ENCODE results near the gene TSPEAR. TPM values are rescaled to one million over a fixed set of nuclear protein-coding genes. Genes with fewer than 3 reads are reported as not detected.
"Not testable (repeated sequence)": the region's sequence is repeated elsewhere in the genome, so short reads cannot be mapped to it uniquely, and the experiment has no call there.

TSPEAR gene
- total RNA-seq, 1 experiment from 2014 or later, result not detected

DNA sequence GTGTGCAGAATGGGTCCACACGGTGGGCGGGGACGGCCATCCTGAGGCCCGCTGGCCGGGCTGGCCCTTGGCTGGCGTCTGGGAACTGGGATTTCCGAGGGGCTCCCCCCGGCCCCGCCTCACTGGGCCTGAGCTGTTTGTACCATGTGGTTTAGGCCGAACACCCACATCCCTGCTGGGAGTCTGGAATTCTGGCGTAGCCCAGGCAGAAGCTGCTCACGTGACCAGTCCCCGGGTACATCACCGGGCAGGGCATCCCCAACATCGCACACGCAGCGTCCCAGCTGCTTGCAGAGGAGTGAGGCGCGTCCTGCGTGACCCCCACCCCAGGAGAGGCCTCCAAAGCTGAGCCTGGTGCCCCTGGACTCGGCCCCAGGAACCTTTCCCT is 108.9 kb downstream of the TSPEAR start:
- POLR2A ChIA-PET, result no interaction called here
- no TSS peak for BruUV-seq (replicated peaks)
- intact Hi-C loops (cut with micrococcal nuclease), result no loop called here
- H3K27me3 Mint-ChIP-seq (ENCODE audit: insufficient read depth, unreplicated experiment), result peaks cover 65% of the 10 kb centered on the region
- peaks cover 6% of the 10 kb centered on the region for H3K4me1 Mint-ChIP-seq (ENCODE audit: insufficient read depth, unreplicated experiment)
- DNase-seq (ENCODE audit: unreplicated experiment), result no peak
- TF ChIP-seq, protein P1, sequence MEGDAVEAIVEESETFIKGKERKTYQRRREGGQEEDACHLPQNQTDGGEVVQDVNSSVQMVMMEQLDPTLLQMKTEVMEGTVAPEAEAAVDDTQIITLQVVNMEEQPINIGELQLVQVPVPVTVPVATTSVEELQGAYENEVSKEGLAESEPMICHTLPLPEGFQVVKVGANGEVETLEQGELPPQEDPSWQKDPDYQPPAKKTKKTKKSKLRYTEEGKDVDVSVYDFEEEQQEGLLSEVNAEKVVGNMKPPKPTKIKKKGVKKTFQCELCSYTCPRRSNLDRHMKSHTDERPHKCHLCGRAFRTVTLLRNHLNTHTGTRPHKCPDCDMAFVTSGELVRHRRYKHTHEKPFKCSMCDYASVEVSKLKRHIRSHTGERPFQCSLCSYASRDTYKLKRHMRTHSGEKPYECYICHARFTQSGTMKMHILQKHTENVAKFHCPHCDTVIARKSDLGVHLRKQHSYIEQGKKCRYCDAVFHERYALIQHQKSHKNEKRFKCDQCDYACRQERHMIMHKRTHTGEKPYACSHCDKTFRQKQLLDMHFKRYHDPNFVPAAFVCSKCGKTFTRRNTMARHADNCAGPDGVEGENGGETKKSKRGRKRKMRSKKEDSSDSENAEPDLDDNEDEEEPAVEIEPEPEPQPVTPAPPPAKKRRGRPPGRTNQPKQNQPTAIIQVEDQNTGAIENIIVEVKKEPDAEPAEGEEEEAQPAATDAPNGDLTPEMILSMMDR (IDR thresholded peaks at IDR 0.05; ENCODE audit: unreplicated experiment), result no peak
- peaks cover 14% of the 10 kb centered on the region for H3K9me3 Mint-ChIP-seq (ENCODE audit: unreplicated experiment)
- CTCF ChIA-PET, result no interaction called here
- H3K36me3 Mint-ChIP-seq (ENCODE audit: insufficient read depth, unreplicated experiment), result peaks cover 5% of the 10 kb centered on the region
- H3K4me3 Mint-ChIP-seq (ENCODE audit: unreplicated experiment), result no peak overlapping the region
- H3K27ac Mint-ChIP-seq (ENCODE audit: low read depth, unreplicated experiment), result no peak overlapping the region

DNA sequence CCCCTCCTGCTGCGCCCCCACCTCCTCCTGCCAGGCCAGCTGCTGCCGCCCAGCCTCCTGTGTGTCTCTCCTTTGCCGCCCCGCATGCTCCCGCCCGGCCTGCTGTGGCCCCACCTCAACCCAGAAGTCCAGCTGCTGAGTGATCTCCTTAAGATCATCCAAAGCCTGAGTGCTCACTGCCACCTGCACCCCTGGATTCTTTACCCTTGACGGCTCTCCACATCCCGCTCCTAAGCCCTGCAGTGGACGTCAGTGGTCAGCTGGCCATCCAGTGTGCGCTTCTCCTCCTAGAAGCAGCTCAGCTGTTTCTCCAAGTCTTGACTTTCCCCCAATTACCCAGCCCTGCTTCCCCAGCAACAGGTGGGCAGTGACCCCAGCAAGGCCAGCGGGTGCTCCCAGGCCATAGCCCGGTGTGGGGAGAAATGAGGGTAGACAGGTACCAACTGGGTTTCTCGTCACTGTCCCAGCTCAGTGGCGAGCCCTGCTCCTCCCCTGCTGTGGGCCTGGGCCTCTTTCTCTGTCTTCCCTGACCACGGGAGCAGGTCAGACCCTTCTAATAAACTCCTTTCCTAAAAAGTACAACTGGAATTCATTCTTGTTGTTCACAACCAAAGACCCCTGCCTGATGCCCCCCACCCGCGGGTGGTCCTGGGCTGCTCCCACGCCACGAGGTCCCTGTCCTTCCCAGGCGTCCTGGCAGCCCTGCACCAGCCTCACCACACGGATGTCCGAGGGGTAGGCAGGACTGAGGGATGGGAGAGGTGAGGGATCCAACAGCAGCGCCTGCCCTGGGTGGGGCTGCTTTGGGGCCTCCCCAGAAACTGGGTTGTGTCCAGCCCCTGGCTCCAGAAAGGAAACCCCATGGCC is 109.5 kb downstream of the TSPEAR start:
- BruUV-seq (replicated peaks), result no TSS peak
- H3K27me3 Mint-ChIP-seq (ENCODE audit: insufficient read depth, unreplicated experiment), result peaks cover 60% of the 10 kb centered on the region
- peaks cover 14% of the 10 kb centered on the region for H3K9me3 Mint-ChIP-seq (ENCODE audit: unreplicated experiment)
- TF ChIP-seq, protein P1 (IDR thresholded peaks at IDR 0.05; ENCODE audit: unreplicated experiment), result no peak
- ChIA-PET POLR2A (no interaction called here), CTCF (interaction anchor here (1.1 kb wide), 1 partner anchor 141 kb away, joined by 3 read pairs; no protein-coding TSS in a partner anchor)
- H3K4me3 Mint-ChIP-seq (ENCODE audit: unreplicated experiment), result no peak overlapping the region
- peaks cover 5% of the 10 kb centered on the region for H3K36me3 Mint-ChIP-seq (ENCODE audit: insufficient read depth, unreplicated experiment)
- no peak for DNase-seq (ENCODE audit: unreplicated experiment)
- intact Hi-C loops (cut with micrococcal nuclease), result no loop called here
- peaks cover 6% of the 10 kb centered on the region for H3K4me1 Mint-ChIP-seq (ENCODE audit: insufficient read depth, unreplicated experiment)
- no peak overlapping the region for H3K27ac Mint-ChIP-seq (ENCODE audit: low read depth, unreplicated experiment)

DNA sequence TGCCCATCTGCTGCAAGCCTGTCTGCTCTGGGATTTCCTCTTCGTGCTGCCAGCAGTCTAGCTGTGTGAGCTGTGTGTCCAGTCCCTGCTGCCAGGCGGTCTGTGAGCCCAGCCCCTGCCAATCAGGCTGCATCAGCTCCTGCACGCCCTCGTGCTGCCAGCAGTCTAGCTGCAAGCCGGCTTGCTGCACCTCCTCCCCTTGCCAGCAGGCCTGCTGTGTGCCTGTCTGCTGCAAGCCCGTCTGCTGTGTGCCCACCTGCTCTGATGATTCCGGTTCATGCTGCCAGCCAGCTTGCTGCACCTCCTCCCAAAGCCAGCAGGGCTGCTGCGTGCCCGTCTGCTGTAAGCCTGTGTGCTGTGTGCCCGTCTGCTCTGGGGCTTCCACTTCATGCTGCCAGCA is 110.3 kb downstream of the TSPEAR start:
- peaks cover 52% of the 10 kb centered on the region for H3K27me3 Mint-ChIP-seq (ENCODE audit: insufficient read depth, unreplicated experiment)
- intact Hi-C loops (cut with micrococcal nuclease); H3K4me1 Mint-ChIP-seq (ENCODE audit: insufficient read depth, unreplicated experiment); POLR2A ChIA-PET; H3K27ac Mint-ChIP-seq (ENCODE audit: low read depth, unreplicated experiment); H3K36me3 Mint-ChIP-seq (ENCODE audit: insufficient read depth, unreplicated experiment); BruUV-seq (replicated peaks); DNase-seq (ENCODE audit: unreplicated experiment); H3K4me3 Mint-ChIP-seq (ENCODE audit: unreplicated experiment): not testable (repeated sequence)
- CTCF ChIA-PET, result interaction anchor here (0.7 to 1.1 kb wide), 2 partner anchors 28 to 141 kb away, joined by 3 to 4 read pairs; no protein-coding TSS in a partner anchor
- peaks cover 14% of the 10 kb centered on the region for H3K9me3 Mint-ChIP-seq (ENCODE audit: unreplicated experiment)

DNA sequence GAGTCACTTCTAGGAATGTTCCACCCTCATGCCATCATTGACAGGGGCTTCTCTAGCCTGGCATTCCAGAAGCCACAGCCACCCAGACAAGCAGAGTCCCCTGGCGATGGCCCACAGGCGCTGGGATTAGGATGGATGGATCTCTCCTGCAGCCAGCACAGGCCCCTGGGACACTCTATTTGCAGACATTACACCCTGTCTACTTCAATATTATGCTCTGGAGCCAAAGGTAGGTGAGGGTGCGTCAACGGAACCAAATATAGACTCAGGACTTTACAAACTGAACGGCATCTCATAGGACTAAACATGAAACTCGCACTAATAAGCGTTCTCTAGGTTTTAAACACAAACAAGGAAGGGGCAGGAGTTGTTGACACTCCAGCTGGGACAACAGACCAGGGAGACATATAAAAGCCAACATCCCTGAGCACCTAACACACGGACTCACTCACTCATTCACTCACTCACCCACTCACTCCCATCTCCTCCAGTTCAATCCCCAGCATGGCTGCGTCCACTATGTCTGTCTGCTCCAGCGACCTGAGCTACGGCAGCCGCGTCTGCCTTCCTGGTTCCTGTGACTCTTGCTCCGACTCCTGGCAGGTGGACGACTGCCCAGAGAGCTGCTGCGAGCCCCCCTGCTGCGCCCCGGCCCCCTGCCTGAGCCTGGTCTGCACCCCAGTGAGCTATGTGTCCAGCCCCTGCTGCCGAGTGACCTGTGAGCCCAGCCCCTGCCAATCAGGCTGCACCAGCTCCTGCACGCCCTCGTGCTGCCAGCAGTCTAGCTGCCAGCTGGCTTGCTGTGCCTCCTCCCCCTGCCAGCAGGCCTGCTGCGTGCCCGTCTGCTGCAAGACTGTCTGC is 111.0 kb downstream of the TSPEAR start, which contains the start of gene KRTAP10-7:
TSS of gene KRTAP10-7 (plus strand) at position 480 of the 861 bp plus-strand sequence. CDS start at position 505, 25 bp downstream.
- POLR2A ChIA-PET; H3K27ac Mint-ChIP-seq (ENCODE audit: low read depth, unreplicated experiment); intact Hi-C loops (cut with micrococcal nuclease); DNase-seq (ENCODE audit: unreplicated experiment); BruUV-seq (replicated peaks); H3K4me1 Mint-ChIP-seq (ENCODE audit: insufficient read depth, unreplicated experiment); H3K4me3 Mint-ChIP-seq (ENCODE audit: unreplicated experiment); H3K36me3 Mint-ChIP-seq (ENCODE audit: insufficient read depth, unreplicated experiment): not testable (repeated sequence)
- CTCF ChIA-PET, result interaction anchor here (0.7 kb wide), 1 partner anchor 27 kb away, joined by 4 read pairs; no protein-coding TSS in a partner anchor
- peaks cover 14% of the 10 kb centered on the region for H3K9me3 Mint-ChIP-seq (ENCODE audit: unreplicated experiment)
- peaks cover 45% of the 10 kb centered on the region for H3K27me3 Mint-ChIP-seq (ENCODE audit: insufficient read depth, unreplicated experiment)
